Ovary (tissue), 9 donors: ENCODE data around the gene CHTOP. TPM values are rescaled to one million over a fixed set of nuclear protein-coding genes. Genes with fewer than 3 reads are reported as not detected.
A peak's percentile ranks its signal among the peaks of the same experiment; 100 is the strongest.

ENCODE experiments used
- DNase-seq, 5 donors: peaks; one replicate each; pipeline ENCODE4 v3.0.0-alpha.2; 2019 to 2020
- H3K27ac ChIP-seq, 2 donors: fragments of 200-600 bp; one replicate each; pipeline versions ENCODE4 v1.5.1 to v1.8.0; 2019 to 2022
- H3K27me3 ChIP-seq: fragments of 200-600 bp; one replicate; pipeline ENCODE4 v1.8.0; 2022
- H3K36me3 ChIP-seq: fragments of 200-600 bp; sonication (generic); one replicate; pipeline ENCODE4 v1.5.1; 2019
- H3K4me1 ChIP-seq: one replicate; pipeline ENCODE4 v1.8.1; 2013; ENCODE audit warnings: mild to moderate bottlenecking, moderate library complexity; ENCODE audit not compliant: insufficient read depth
- H3K4me3 ChIP-seq: fragments of 200-600 bp; sonication (generic); one replicate; pipeline ENCODE4 v1.5.1; 2017
- H3K9me3 ChIP-seq, 2 donors: fragments of 200-600 bp in 1 of 2; sonication (generic) in 1 of 2; one replicate each; pipeline versions ENCODE4 v1.5.1 to v1.8.1; 2013 to 2019; ENCODE audit warnings: mild to moderate bottlenecking in 1 of 2, moderate library complexity in 1 of 2
- CTCF ChIP-seq, 3 donors: fragments of 450-650 bp in 2 of 3; fragments of 200-600 bp in 1 of 3; IDR thresholded peaks; one replicate each; pipeline versions ENCODE4 v1.5.1 to v1.8.0; 2016 to 2022; ENCODE audit warnings: antibody characterized with exemption in 3 of 3, mild to moderate bottlenecking in 1 of 3
- EP300 ChIP-seq: sonication (generic); formaldehyde crosslinking; IDR thresholded peaks from one replicate; pipeline ENCODE4 v1.6.1; 2017; ENCODE audit warnings: antibody characterized with exemption
- POLR2A ChIP-seq: fragments of 450-650 bp; IDR thresholded peaks from one replicate; pipeline ENCODE4 v1.6.1; 2017; ENCODE audit warnings: antibody characterized with exemption, mild to moderate bottlenecking, moderate library complexity
- whole genome bisulfite sequencing, 3 donors: extraction: QIAGEN DNeasy Blood & Tissue Kit in 1 of 3; methylation state at CpG; one replicate each; pipeline versions ENCODE4 v1.1.5 to v1.1.7; 2013 to 2017; 5-methylcytosine and 5-hydroxymethylcytosine counted together
- intact Hi-C, 4 donors: fragments of 100-400 bp; cut with DNase I; formaldehyde crosslinking; loops; one replicate each; pipeline versions ENCODE4 v1.11.0 to v1.15.1; 2022 to 2023
- polyA plus RNA-seq, 2 donors: library from polyadenylated mRNA; stranded (reverse); fragments of 200-250 nt in 1 of 2; fragments of 350-450 nt in 1 of 2; fragmentation: Illumina TruSeq in 1 of 2; extraction: RNeasy Lipid Tissue Mini Kit (QIAGEN cat#74804) in 1 of 2; gene quantifications; one replicate each; pipeline ENCODE4 v1.2.3, GENCODE V29; 2013 to 2014
- total RNA-seq, 7 donors: library from RNA; depleted of rRNA in 2 of 7; stranded (reverse); fragments of >200 nt in 2 of 7; fragmentation: NEBNext Ultra II Directional in 3 of 7; extraction: Animal tissue kit (Norgen Biotek cat#: 25700) in 3 of 7; gene quantifications; one replicate each; pipeline versions ENCODE4 v1.1.0 to v1.2.4, GENCODE V29; 2016 to 2023
- donor health status: DM: no; HTN: no; CAD: no; lungs with moderate emphysema.
- donor health status: DM: no; HTN: no; CAD: no.
- donor health status: Bipolar disorder and iron deficiency.
- donor health status: DM: yes; HTN: yes; CAD: no.
- donor health status: DM: no; HTN: no; CAD: no.
- donor health status: DM: yes; HTN: yes; CAD: no.

CHTOP gene
- total and polyA plus RNA-seq, 9 donors = 54.0 to 91.1 (median 72.9) TPM

DNA sequence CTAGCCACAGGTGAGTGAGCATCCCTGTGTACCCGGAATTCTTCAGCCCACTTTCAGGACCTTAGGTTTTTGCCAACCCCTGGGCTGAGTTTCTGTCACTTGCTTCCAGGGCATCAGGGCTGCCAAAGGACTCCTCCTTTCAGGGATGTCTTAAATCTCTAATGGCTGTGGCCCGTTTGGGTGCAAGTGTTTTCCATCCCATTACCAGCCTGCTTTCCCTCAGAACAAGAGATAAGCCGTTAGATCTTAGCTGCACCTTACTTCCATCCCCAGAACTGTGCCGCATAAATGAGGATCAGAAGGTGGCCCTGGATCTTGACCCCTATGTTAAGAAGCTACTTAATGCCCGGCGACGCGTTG is 25.3 kb downstream of the CHTOP start:
- TF ChIP-seq EP300 (no peak), CTCF (IDR thresholded peaks at IDR 0.05) (no peak), POLR2A (no peak)
- Histone ChIP-seq H3K4me3 (peak overlapping the region; percentile 57), H3K4me1 (peaks cover 2% of the 10 kb centered on the region), H3K36me3 (no peaks in the 10 kb centered on the region), H3K27me3 (no peaks in the 10 kb centered on the region), H3K27ac (peak overlapping the region; percentile 86 to 91), H3K9me3 (no peaks in the 10 kb centered on the region)
- WGBS, 3 donors = 14 to 18% (median 14%) methylated on average over 8 of the region's 8 CpGs
- intact Hi-C loops = no loop called here
- DNase-seq = no peak

- peaks cover 2% of the 10 kb centered on the region for H3K4me1 ChIP-seq
- H3K36me3 ChIP-seq = no peaks in the 10 kb centered on the region
- intact Hi-C loops = loop anchor here in 1 of 4 donors (10.0 kb wide), 1 partner anchor 145 kb away; no protein-coding TSS in a partner anchor
- H3K27me3 ChIP-seq = no peaks in the 10 kb centered on the region
- DNase-seq = peak in 1 of 5 donors; percentile 33
- H3K4me3 ChIP-seq = peak overlapping the region; percentile 57
- no peak overlapping the region for H3K27ac ChIP-seq
- no peak for TF ChIP-seq EP300
- no peak for TF ChIP-seq POLR2A
- H3K9me3 ChIP-seq = no peaks in the 10 kb centered on the region
- 69 to 81% (median 76%) methylated on average over 9 of the region's 9 CpGs for WGBS, 3 donors
Observed at GRCh38 chr1:153659656-153660055, 25.8 kb downstream of the CHTOP start.

- 53 to 58% (median 57%) methylated on average over 9 of the region's 9 CpGs for WGBS, 3 donors
- H3K27ac ChIP-seq = no peak overlapping the region
- H3K27me3 ChIP-seq = no peaks in the 10 kb centered on the region
- TF ChIP-seq CTCF (IDR thresholded peaks at IDR 0.05) (no peak), POLR2A (no peak), EP300 (no peak)
- no peaks in the 10 kb centered on the region for H3K9me3 ChIP-seq
- DNase-seq = peak in 2 of 5 donors; percentile 7 to 14
- H3K36me3 ChIP-seq = no peaks in the 10 kb centered on the region
- H3K4me3 ChIP-seq = no peak overlapping the region
- peaks cover 2% of the 10 kb centered on the region for H3K4me1 ChIP-seq
- intact Hi-C loops = loop anchor here in 1 of 4 donors (10.0 kb wide), 1 partner anchor 146 kb away; no protein-coding TSS in a partner anchor
Observed at GRCh38 chr1:153661111-153661708, 27.3 kb downstream of the CHTOP start.

GRCh38 chr1:153662269-153662668 is 28.4 kb downstream of the CHTOP start:
- intact Hi-C loops = loop anchor here in 1 of 4 donors (10.0 kb wide), 1 partner anchor 147 kb away; no protein-coding TSS in a partner anchor
- Histone ChIP-seq H3K4me3 (no peak overlapping the region), H3K36me3 (no peaks in the 10 kb centered on the region), H3K27me3 (no peaks in the 10 kb centered on the region), H3K4me1 (peaks cover 2% of the 10 kb centered on the region), H3K9me3 (no peaks in the 10 kb centered on the region), H3K27ac (no peak overlapping the region)
- TF ChIP-seq CTCF (IDR thresholded peaks at IDR 0.05) = no peak
- TF ChIP-seq EP300 = no peak
- no peak for TF ChIP-seq POLR2A
- WGBS, 3 donors = 35 to 49% (median 45%) methylated on average over 2 of the region's 2 CpGs
- DNase-seq = no peak

DNA sequence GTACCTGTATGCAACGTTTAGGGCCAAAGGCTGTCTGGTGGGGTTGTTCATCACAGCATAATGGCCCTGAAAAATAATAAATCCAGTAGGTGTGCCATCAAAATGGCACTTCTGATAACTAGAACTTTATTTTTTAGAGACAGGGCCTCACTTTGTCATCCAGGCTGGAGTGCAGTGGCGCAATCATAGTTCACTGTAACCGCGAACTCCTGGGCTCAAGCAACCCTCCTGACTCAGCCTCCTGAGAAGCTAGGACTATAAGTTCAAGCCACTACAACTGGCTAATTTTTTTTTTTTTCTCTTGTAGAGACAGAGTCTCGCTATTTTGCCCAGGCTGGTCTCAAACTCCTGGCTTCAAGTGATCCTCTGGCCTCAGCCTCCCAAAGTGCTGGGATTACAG is 29.3 kb downstream of the CHTOP start:
- H3K36me3 ChIP-seq = no peaks in the 10 kb centered on the region
- no peak for TF ChIP-seq EP300
- no peak for TF ChIP-seq CTCF (IDR thresholded peaks at IDR 0.05)
- no peak for TF ChIP-seq POLR2A
- H3K4me3 ChIP-seq = no peak overlapping the region
- H3K27me3 ChIP-seq = no peaks in the 10 kb centered on the region
- no peak overlapping the region for H3K27ac ChIP-seq
- WGBS, 3 donors = 71 to 75% (median 72%) methylated on average over 5 of the region's 5 CpGs
- intact Hi-C loops = loop anchor here in 1 of 4 donors (10.0 kb wide), 1 partner anchor 148 kb away; no protein-coding TSS in a partner anchor
- peaks cover 2% of the 10 kb centered on the region for H3K4me1 ChIP-seq
- peak in 3 of 5 donors; percentile 2 to 7 (median 6) for DNase-seq
- H3K9me3 ChIP-seq = no peaks in the 10 kb centered on the region
